ENCODE measurements around the gene CMBL. TPM values are rescaled to one million over a fixed set of nuclear protein-coding genes. Genes with fewer than 3 reads are reported as not detected.
"Not testable (repeated sequence)": the region's sequence is repeated elsewhere in the genome, so short reads cannot be mapped to it uniquely, and the experiment has no call there.

Gene CMBL
- total RNA-seq, 4 donors from 2014 or later = 10.3 to 32.0 (median 23.4) TPM

DNA sequence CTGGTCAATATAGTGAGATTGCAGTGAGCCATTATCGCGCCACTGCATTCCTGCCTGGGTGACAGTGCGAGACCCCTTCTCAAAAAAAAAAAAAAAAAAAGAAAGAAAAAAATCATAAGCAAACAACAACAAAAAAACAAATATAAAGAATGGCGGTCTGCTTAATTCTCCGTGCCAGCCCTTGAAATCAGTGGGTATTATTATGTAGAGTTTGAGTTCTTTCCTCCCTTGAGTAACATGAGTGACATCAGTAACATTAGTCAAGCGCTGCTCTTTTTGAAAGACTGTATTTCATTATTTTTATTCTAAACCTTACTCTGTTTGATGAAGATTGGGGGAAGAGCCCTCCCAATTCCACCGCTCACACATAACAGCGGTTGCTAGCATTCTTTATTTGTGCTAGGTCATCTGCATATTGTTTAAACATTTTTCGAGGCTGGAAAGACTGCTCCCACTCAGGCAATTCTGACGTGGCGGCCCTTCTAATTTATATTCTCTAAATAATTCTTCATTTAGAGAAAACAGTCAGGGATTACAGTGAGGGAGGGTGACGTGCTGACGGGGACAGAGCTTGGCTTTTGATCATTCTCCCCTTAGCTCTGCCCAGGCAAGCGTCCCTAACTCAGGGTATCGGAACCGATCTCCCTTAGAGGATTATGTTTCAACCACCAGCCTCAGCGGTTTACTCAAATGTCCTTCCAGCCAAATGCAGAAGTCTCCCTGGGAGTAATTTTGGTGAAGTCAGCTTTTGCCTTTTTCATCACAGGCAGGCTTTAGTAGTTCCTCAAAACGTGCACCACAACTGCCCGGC, 44.9 kb upstream of the CMBL start:
- DNase-seq = peak in 1 of 2 donors; percentile 26
- intact Hi-C loops (cut with DNase I) = no loop called here
- H3K4me1 ChIP-seq = peaks cover 3 to 18% of the 10 kb centered on the region in 2 donors
- no peaks in the 10 kb centered on the region for H3K36me3 ChIP-seq
- 23 to 24% methylated on average over 19 of the region's 19 CpGs for WGBS, 2 donors
- TF ChIP-seq POLR2A (IDR thresholded peaks at IDR 0.05) = no peak
- TF ChIP-seq, protein P1, sequence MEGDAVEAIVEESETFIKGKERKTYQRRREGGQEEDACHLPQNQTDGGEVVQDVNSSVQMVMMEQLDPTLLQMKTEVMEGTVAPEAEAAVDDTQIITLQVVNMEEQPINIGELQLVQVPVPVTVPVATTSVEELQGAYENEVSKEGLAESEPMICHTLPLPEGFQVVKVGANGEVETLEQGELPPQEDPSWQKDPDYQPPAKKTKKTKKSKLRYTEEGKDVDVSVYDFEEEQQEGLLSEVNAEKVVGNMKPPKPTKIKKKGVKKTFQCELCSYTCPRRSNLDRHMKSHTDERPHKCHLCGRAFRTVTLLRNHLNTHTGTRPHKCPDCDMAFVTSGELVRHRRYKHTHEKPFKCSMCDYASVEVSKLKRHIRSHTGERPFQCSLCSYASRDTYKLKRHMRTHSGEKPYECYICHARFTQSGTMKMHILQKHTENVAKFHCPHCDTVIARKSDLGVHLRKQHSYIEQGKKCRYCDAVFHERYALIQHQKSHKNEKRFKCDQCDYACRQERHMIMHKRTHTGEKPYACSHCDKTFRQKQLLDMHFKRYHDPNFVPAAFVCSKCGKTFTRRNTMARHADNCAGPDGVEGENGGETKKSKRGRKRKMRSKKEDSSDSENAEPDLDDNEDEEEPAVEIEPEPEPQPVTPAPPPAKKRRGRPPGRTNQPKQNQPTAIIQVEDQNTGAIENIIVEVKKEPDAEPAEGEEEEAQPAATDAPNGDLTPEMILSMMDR (IDR thresholded peaks at IDR 0.05) = no peak
- H3K4me3 ChIP-seq (replicated peaks in 1 of 3) = peak overlapping the region; percentile 13 to 96 (median 92)
- H3K27me3 ChIP-seq = no peaks in the 10 kb centered on the region
- H3K27ac ChIP-seq = peak overlapping the region; percentile 95 to 98 (median 96)
- no peaks in the 10 kb centered on the region for H3K9me3 ChIP-seq

DNA sequence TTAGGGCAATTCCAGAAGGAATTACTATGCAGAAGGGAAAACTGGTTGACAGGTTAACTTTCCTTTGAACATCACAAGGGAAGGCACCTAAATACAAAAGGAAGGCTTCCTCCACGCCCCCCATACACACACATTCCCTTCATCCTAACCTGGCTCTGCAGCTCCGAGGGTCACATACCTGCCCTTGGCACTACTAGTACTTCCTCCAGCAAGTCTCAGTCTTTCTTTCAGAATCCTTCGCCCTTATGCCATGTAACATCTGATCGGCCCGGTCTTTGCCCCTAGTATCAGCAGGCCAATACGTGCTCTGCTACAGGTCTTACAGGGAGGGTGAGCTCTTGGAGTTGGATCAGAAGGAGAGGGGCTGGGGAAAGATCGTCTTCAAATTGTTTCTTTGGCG, 44.2 kb upstream of the CMBL start:
- no peak overlapping the region for H3K4me3 ChIP-seq (replicated peaks in 1 of 3)
- H3K9me3 ChIP-seq = no peaks in the 10 kb centered on the region
- H3K27me3 ChIP-seq = no peaks in the 10 kb centered on the region
- no peaks in the 10 kb centered on the region for H3K36me3 ChIP-seq
- no peak for DNase-seq
- WGBS, 2 donors = 85 to 87% methylated on average over 8 of the region's 8 CpGs
- H3K27ac ChIP-seq = no peak overlapping the region
- TF ChIP-seq, protein P1 (IDR thresholded peaks at IDR 0.05) = no peak
- TF ChIP-seq POLR2A (IDR thresholded peaks at IDR 0.05) = no peak
- intact Hi-C loops (cut with DNase I) = no loop called here
- peaks cover 0 to 12% of the 10 kb centered on the region in 2 donors for H3K4me1 ChIP-seq

- Histone ChIP-seq H3K27me3 (no peaks in the 10 kb centered on the region), H3K9me3 (no peaks in the 10 kb centered on the region), H3K4me3 (replicated peaks in 1 of 3) (no peak overlapping the region), H3K36me3 (no peaks in the 10 kb centered on the region), H3K27ac (no peak overlapping the region), H3K4me1 (peaks cover 0 to 6% of the 10 kb centered on the region in 2 donors)
- WGBS, 2 donors = 89 to 90% methylated on average over 6 of the region's 6 CpGs
- TF ChIP-seq POLR2A (IDR thresholded peaks at IDR 0.05) = no peak
- TF ChIP-seq, protein P1 (IDR thresholded peaks at IDR 0.05) = no peak
- intact Hi-C loops (cut with DNase I) = no loop called here
- no peak for DNase-seq
Measured at GRCh38 chr5:10351199-10351905, 43.6 kb upstream of the CMBL start.

DNA sequence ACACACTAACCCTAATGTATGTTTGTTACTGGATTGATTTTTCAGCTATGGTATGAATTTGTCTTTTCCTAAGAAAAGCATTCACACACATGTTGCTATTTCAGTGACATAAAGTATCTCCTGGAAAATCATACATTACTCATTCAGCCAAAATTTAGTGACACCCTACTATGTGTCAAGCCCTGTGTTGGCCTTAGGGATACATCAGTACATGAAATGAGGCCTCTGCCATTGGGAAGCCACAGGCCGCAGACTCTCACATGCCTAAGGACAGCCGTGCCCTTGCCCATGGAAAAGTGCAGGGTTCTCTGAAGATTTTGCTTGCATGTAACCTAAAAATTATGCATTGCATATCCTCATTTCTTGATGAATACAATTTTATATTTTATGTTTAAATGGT, 40.6 kb upstream of the CMBL start:
- Histone ChIP-seq H3K9me3 (no peaks in the 10 kb centered on the region), H3K36me3 (no peaks in the 10 kb centered on the region), H3K4me3 (replicated peaks in 1 of 3) (no peak overlapping the region), H3K4me1 (no peaks in the 10 kb centered on the region), H3K27ac (no peak overlapping the region), H3K27me3 (no peaks in the 10 kb centered on the region)
- intact Hi-C loops (cut with DNase I) = no loop called here
- WGBS, 2 donors = 76 to 98% methylated on average over 2 of the region's 2 CpGs
- TF ChIP-seq POLR2A (IDR thresholded peaks at IDR 0.05) = no peak
- TF ChIP-seq, protein P1 (IDR thresholded peaks at IDR 0.05) = no peak
- no peak for DNase-seq

GRCh38 chr5:10344461-10345106, 36.9 kb upstream of the CMBL start:
- H3K4me3 ChIP-seq (replicated peaks in 1 of 3); H3K27me3 ChIP-seq; H3K4me1 ChIP-seq; H3K36me3 ChIP-seq; H3K27ac ChIP-seq; H3K9me3 ChIP-seq; intact Hi-C loops (cut with DNase I): not testable (repeated sequence)
- 97% methylated on average over 5 of the region's 5 CpGs for whole genome bisulfite sequencing, 2 donors
- DNase-seq = peak in 1 of 2 donors; percentile 29

Data from thyroid gland (tissue), 4 donors.